Mucosa of stomach (tissue), 1 donor: ENCODE data around the gene CLSTN2.

Experiments
- H3K27me3 ChIP-seq: one replicate; pipeline ENCODE4 v1.7.0; 2013; ENCODE audit warnings: mild to moderate bottlenecking, low read length; ENCODE audit not compliant: control insufficient read depth, insufficient read depth
- H3K36me3 ChIP-seq: one replicate; pipeline ENCODE4 v1.7.0; 2013; ENCODE audit warnings: low read length; ENCODE audit not compliant: control insufficient read depth, insufficient read depth
- H3K4me1 ChIP-seq: one replicate; pipeline ENCODE4 v1.7.0; 2013; ENCODE audit warnings: mild to moderate bottlenecking, low read length; ENCODE audit not compliant: control insufficient read depth, insufficient read depth
- H3K4me3 ChIP-seq: one replicate; pipeline ENCODE4 v1.7.0; 2013; ENCODE audit warnings: low read length
- H3K9ac ChIP-seq: one replicate; pipeline ENCODE4 v1.7.0; 2013; ENCODE audit warnings: mild to moderate bottlenecking, low read length, moderate library complexity
- H3K9me3 ChIP-seq: one replicate; pipeline ENCODE4 v1.7.0; 2013; ENCODE audit warnings: mild to moderate bottlenecking, low read length, moderate library complexity; ENCODE audit not compliant: control insufficient read depth
- donor health status: Pancreatic carcinoma.

Gene CLSTN2

DNA sequence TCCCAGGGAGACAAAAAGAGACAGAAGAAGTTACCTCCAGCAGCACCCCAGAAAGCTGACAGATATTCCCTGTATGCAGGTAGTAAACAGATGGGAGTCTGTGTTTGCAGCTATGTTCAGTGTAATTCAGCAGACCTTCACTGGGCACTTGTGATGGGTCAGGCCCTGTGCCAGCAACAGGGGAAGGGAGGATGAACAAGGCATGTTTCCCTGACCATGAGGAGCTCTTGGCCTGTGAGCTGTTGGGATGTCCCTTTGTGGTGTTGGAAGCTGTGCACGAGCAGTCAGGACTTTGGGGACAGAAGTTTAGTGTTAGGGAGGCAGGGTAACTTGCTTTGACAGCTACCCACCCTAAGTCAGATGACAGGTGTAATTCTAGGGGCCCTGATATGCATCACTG, 636.9 kb downstream of the CLSTN2 start:
- Histone ChIP-seq H3K9me3 (no peaks in the 10 kb centered on the region), H3K36me3 (no peaks in the 10 kb centered on the region)

DNA sequence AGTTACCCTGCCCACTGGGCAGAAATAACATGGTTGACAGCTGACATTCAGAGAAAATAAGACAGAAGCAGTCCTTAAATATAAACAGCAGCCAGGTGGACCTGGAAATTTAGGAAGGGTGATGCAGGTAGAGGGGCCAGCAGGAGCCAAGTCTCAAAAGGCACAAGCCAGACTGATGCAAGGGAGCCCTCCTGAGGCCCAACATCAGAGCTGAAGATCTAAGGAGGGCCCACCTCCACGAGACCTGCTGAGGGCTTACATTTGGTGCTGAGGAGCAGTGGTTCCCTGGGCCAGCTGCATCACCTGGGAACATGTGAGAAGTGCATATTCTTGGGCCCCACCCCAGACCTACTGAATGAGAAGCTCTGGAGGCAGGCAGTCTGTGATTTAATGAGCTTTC, 637.3 kb downstream of the CLSTN2 start:
- Histone ChIP-seq H3K27me3 (no peaks in the 10 kb centered on the region), H3K9ac (no peak overlapping the region), H3K4me1 (no peaks in the 10 kb centered on the region), H3K36me3 (no peaks in the 10 kb centered on the region), H3K9me3 (no peaks in the 10 kb centered on the region), H3K4me3 (no peak overlapping the region)

More for the DNA sequence above, 636.9 kb downstream of the CLSTN2 start:
- Histone ChIP-seq H3K9ac (no peak overlapping the region), H3K27me3 (no peaks in the 10 kb centered on the region), H3K4me1 (no peaks in the 10 kb centered on the region), H3K4me3 (no peak overlapping the region)

DNA sequence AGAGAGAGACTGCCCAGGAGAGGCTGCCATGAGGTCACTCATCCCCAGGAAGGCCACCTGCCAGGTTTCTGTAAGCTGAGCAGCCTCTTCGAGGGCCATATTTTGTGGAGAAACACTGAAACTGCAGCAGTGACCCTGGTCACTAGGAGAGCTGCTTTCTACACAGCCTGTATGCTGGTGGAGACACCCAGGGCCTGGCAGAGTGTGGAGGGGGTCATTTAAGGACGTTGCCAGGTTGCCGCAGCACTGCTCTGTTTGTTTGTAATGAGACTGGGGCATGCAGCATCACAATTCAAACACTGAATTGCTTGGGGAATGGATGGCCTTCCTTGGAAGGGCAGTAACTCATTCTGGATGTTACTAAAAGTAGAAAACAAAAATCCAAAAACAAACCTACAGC, 638.0 kb downstream of the CLSTN2 start:
- Histone ChIP-seq H3K36me3 (no peaks in the 10 kb centered on the region), H3K4me3 (no peak overlapping the region), H3K27me3 (no peaks in the 10 kb centered on the region), H3K4me1 (no peaks in the 10 kb centered on the region), H3K9me3 (no peaks in the 10 kb centered on the region), H3K9ac (no peak overlapping the region)

DNA sequence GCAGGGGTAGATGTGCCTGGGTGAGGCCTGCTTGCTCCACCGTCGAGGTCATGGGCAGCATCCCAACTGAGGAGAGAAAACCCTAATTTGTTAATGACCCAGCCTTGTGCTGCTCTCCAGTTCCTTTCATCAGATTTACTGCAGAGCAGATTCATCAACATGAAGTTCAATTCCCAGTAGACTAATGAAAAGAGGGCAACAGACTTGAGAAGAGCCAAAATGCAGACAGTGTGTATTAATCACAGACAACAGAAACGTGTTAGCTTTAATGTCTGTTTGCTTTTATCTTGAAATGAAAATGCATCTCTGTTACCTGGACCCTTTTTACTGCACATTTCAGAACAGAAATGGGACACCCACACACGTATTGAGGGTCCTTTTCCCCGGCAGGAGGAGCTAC, 639.4 kb downstream of the CLSTN2 start:
- no peaks in the 10 kb centered on the region for H3K27me3 ChIP-seq
- no peaks in the 10 kb centered on the region for H3K9me3 ChIP-seq
- H3K9ac ChIP-seq = no peak overlapping the region
- H3K4me1 ChIP-seq = no peaks in the 10 kb centered on the region
- no peaks in the 10 kb centered on the region for H3K36me3 ChIP-seq
- H3K4me3 ChIP-seq = no peak overlapping the region

DNA sequence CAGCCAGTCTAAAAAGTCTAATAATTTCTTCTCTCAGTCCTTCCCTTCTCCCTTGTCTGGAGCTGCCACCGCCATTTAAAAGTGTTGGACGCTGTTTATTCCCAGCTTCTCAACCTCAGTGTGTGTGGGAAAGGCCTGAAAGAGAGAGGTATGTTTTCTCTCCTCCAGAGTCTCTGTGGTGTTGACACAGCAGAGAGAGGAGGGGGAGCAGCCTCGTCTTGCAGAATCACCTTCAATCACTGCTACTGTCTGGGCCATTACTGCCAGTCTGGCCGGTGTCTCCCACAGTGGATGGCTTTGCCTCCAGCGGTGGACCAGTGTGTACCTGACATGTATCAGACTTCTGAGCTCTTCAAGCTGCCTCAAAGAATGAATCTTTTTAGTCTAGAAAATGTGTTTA, 641.5 kb downstream of the CLSTN2 start:
- no peaks in the 10 kb centered on the region for H3K9me3 ChIP-seq
- H3K4me3 ChIP-seq = no peak overlapping the region
- no peaks in the 10 kb centered on the region for H3K4me1 ChIP-seq
- no peaks in the 10 kb centered on the region for H3K27me3 ChIP-seq
- no peak overlapping the region for H3K9ac ChIP-seq
- H3K36me3 ChIP-seq = no peaks in the 10 kb centered on the region

DNA sequence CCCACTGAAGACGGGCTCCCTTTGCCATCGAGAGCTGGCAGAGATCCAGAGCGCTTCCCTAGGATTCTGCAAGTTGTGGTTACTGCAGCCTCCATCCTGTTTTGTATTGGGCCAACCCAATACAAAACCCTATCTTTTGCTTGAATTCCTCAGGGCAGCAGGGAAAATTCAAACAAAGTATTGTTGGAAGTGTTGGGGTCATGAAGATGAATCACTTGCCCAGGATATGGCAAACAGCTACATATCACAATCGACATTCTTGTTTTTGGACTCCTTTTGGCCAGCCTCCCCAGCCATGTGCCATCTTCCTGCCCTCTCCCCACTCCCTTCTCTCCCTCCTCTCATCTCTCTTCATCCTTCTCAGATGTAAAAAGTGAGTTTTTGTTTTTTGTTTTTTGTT, 642.9 kb downstream of the CLSTN2 start:
- Histone ChIP-seq H3K4me1 (no peaks in the 10 kb centered on the region), H3K9ac (no peak overlapping the region), H3K36me3 (no peaks in the 10 kb centered on the region), H3K9me3 (no peaks in the 10 kb centered on the region), H3K27me3 (no peaks in the 10 kb centered on the region), H3K4me3 (no peak overlapping the region)

DNA sequence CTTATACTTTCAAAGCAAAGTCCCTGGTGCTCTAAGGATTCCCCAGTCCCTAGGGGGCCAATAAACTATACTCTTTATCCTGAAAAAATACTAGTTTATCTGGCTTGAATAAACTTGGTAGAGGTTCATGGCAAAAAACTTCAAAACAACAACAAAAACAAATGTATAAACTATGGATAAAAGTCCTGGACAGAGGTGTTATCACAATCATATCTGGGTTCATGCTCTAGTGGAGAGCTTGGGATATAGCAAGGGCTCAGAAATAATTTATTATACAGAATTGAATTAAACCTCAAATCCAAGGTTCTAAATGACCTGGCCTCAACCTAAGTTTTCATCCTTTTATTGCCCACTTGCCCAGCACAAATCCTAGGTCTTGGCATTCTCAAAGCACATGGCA, 644.3 kb downstream of the CLSTN2 start:
- Histone ChIP-seq H3K9me3 (no peaks in the 10 kb centered on the region), H3K4me3 (no peak overlapping the region), H3K4me1 (no peaks in the 10 kb centered on the region), H3K9ac (no peak overlapping the region), H3K27me3 (no peaks in the 10 kb centered on the region), H3K36me3 (no peaks in the 10 kb centered on the region)

DNA sequence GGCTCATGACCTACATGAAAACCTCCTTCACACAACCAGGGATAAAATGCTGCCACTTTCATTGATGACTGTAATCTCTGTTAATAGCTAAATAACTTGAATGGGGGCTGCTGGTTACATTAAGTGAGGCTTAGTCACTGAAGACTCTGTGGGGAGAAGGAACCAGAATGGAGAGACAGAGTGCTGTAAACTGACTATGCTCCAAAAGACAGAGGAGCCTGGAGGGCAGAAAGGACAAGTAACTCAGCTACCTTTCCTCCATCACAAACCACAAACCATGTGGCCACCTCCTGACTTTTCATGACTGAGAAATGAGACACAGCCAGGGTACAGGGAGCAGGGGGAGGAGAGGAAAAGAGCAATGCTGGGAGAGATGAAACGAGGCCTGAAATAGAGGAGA, 645.8 kb downstream of the CLSTN2 start:
- no peaks in the 10 kb centered on the region for H3K9me3 ChIP-seq
- H3K4me1 ChIP-seq = no peaks in the 10 kb centered on the region
- no peak overlapping the region for H3K4me3 ChIP-seq
- no peaks in the 10 kb centered on the region for H3K27me3 ChIP-seq
- H3K36me3 ChIP-seq = no peaks in the 10 kb centered on the region
- no peak overlapping the region for H3K9ac ChIP-seq

DNA sequence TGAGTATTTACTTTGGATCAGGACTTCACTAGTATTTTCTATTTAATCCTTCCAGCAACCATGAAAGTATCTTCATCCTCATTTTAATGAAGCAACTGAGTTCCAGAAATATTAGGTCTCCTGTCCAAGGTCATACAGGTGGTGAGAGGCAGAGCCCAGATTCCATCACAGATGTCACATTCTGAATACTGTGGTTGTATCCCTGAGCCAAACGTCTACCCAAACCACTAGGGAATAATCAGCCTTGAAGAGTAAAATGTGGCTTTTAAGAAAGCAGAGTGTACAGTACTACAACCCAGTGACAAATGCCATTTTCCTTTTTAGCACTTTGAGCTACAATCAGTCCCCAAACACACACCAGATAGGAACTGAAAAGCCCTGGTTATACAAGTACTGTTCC, 649.6 kb downstream of the CLSTN2 start:
- H3K4me3 ChIP-seq = no peak overlapping the region
- H3K36me3 ChIP-seq = no peaks in the 10 kb centered on the region
- no peaks in the 10 kb centered on the region for H3K9me3 ChIP-seq
- no peak overlapping the region for H3K9ac ChIP-seq
- H3K4me1 ChIP-seq = no peaks in the 10 kb centered on the region
- H3K27me3 ChIP-seq = no peaks in the 10 kb centered on the region

DNA sequence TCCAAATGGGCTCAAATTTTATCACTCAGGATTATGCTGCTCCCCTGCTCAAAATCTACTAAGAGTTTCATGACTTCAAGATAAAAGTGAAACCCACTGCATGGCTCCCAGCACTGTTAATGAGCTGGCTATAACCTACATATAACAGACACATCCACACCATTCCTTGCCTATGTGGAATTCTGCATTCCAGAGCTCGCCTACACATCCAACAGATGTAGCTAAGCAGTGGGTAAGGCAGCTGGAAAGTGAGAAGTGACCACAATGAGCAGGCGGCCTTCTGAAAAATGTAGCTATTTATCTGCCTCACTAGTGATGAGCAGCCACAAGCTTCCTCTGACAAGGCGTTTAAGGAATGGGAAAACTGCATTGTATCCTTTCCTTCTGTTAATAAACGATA, 650.8 kb downstream of the CLSTN2 start:
- Histone ChIP-seq H3K9ac (no peak overlapping the region), H3K4me3 (no peak overlapping the region), H3K36me3 (no peaks in the 10 kb centered on the region), H3K9me3 (no peaks in the 10 kb centered on the region), H3K27me3 (no peaks in the 10 kb centered on the region), H3K4me1 (no peaks in the 10 kb centered on the region)

DNA sequence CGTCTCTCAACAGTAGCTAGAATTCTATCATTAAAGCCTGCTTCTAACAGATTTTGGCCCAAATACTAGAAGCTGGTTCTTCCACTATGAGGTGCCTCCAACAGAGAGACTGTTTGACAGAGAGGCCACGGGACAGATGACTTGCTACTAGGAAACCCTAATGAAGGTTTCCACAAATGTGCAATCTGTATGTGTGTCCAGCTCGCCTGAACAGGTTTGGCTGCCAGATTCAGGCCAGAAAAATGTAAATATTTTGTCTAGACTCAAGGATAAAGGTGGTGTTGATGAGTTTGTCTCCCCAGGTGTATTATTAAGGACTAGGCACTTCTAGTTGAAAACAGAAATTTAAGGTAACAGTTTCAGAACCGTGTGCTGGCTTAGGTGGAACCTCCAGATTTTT, 651.3 kb downstream of the CLSTN2 start:
- Histone ChIP-seq H3K36me3 (no peaks in the 10 kb centered on the region), H3K4me1 (no peaks in the 10 kb centered on the region), H3K27me3 (no peaks in the 10 kb centered on the region), H3K9ac (no peak overlapping the region), H3K9me3 (no peaks in the 10 kb centered on the region), H3K4me3 (no peak overlapping the region)

DNA sequence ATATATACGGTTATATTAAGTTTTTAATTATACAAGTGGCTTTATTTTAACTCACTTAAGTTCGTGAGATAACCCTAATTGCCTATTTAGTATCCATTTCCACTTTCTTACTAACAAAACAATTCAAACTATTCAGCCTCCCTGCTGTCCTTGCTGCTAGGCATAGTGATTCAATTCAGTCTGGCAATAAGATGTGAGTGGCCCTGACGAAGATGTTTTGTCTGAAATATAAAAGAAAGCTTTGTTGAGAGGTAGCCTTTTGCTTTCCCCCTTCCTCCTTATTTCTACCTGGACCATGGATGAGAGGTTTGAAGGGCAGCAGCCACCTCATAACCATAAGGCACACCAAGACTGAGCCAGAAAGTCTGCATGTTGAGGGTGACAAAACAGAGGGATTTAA, 653.6 kb downstream of the CLSTN2 start:
- Histone ChIP-seq H3K9me3 (no peaks in the 10 kb centered on the region), H3K9ac (no peak overlapping the region), H3K27me3 (no peaks in the 10 kb centered on the region), H3K36me3 (no peaks in the 10 kb centered on the region), H3K4me1 (no peaks in the 10 kb centered on the region), H3K4me3 (no peak overlapping the region)

DNA sequence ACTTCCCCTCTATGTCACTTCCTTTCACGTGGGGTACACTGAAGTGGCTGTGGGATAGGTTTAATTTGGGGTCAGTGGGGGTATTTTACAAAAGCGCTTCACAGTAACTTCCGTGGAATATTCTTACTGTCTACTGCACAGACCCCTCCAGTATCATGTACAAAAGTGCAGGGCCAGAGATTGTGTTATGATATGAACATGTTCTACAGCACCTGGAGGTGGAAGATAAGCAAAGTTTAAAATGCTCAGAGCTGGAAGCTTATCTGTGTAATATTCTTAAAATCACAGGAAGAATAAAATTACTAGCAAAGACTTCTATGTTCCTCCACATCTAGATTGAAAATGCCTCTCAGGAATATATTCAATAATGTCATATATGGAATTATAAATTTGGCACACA, 658.8 kb downstream of the CLSTN2 start:
- no peak overlapping the region for H3K9ac ChIP-seq
- H3K4me1 ChIP-seq = no peaks in the 10 kb centered on the region
- H3K36me3 ChIP-seq = no peaks in the 10 kb centered on the region
- no peaks in the 10 kb centered on the region for H3K9me3 ChIP-seq
- H3K4me3 ChIP-seq = no peak overlapping the region
- H3K27me3 ChIP-seq = no peaks in the 10 kb centered on the region
